Colon (tissue), 2 donors: Measurements from ENCODE around the gene MAP7.
"Not testable (repeated sequence)": the region's sequence is repeated elsewhere in the genome, so short reads cannot be mapped to it uniquely, and the experiment has no call there.

Source experiments
- FAIRE-seq: peaks from 2 replicates; lab custom pipeline; 2012; peaks lifted over from hg19 to GRCh38; lab: Jason Lieb, UNC
- donor health status: control.
- donor health status: control.

The MAP7 gene

GRCh38 chr6:136466777-136467176, 83.4 kb downstream of the MAP7 start:
- FAIRE-seq, result no peak

DNA sequence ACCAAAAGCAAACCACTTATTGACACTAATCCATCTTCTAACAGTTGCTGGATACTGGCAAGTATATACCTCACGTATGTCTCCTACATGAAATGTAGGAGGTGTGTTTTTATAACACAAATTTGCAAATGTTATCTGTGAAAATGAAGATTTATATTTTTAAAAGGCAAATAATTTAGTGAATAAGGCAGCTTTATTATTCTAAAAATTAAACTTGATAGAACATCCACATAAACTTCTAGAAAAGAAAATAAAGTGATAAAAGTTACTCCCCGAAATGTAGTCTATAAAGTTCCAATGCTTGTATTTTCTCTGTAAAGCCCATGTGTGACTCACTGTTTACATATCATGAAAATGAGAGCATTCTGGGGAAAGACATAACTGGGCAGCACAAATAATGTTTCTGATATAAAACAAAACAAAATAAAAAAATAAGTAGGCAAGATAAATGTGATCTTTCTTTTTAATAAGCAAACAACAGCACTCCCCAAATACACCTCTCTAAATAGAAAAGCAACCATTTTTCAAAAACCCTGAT, 84.4 kb downstream of the MAP7 start:
- no peak for FAIRE-seq

GRCh38 chr6:136464874-136465273, 85.3 kb downstream of the MAP7 start:
- no peak for FAIRE-seq

- no peak for FAIRE-seq
Observed at GRCh38 chr6:136464148-136464547, 86.1 kb downstream of the MAP7 start.

- FAIRE-seq, result no peak
Observed at GRCh38 chr6:136463743-136464142, 86.5 kb downstream of the MAP7 start.

DNA sequence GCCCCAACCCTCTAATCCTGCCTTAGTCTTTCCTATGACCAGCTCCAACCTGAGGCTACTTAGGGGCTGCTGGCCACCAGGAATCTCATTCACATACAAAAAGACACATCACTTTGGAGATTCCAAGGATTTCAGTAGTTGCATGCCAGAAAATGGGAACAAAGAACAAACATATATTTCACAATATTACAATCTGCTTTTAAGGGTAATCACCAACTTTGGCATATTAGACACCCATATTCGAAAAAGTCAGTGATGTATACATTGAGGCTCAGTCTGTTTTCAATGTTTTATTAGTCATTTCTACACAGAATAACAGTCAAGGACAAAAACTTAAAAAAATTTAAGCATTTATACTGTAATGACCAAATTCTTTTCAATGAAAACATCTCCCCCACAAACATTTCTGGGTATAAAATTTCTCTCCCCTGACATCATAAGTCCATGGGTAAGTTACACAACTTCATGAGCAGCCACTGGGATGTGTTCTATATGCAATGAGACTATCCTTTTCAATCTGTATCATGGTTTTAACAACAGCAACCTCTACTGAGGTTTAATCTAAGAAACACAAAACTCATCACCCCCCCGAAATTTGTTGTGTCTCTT, 103.5 kb downstream of the MAP7 start:
- no peak for FAIRE-seq

GRCh38 chr6:136446145-136446544, 104.1 kb downstream of the MAP7 start:
- FAIRE-seq, result no peak

DNA sequence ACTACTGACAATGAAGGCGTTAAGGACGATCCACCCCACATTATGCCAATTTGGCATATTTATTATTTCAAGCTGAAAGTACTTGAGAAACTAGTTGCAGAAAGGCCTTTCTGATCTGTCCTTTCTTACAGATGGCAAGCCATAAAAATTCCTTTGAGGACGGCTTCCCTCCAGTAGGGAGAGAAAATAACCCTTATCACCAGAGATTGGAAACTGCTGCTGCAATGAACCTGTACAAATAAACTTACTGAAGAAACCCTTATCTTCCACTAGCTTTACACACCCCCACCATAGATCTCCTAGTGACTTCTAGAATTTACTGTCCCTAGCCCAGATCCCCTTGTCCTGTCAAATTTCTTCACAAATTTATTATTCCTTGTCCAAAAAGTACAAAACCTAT, 105.2 kb downstream of the MAP7 start:
- no peak for FAIRE-seq

GRCh38 chr6:136440203-136440602, 110.0 kb downstream of the MAP7 start:
- no peak for FAIRE-seq

DNA sequence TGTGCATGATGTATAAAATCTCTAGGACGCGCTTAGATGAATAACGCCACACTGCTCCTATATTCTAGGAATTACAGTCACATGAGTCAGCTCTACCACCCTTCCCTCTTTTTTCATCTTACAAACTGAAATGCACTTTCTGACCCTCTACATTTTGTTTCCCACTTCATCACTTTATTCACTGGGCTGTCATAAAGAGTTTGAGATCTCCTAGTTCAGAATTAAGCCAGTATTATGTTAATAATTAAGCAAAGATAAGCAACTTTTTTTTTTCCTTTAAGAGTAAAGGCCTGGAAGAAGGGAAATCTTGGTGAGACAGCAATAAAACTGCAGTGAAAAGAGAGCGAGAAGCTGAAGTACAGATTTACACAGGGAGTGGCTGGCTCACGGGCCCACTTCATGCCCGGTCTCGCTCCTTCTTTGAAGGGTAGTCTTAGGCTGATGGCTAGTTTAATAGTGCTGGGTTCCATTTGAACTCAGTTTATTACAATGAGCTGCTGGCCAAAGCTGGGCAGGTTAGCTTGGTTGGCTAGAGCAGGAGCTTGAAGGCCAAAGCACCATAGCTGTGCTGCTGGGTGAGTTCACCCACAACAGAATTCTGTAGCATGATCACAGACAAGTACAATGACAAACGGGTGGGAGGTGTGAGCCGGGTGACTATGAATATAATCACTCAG, 110.6 kb downstream of the MAP7 start:
- peak; percentile 45 for FAIRE-seq

- no peak for FAIRE-seq
Observed at GRCh38 chr6:136438441-136438840, 111.8 kb downstream of the MAP7 start.

DNA sequence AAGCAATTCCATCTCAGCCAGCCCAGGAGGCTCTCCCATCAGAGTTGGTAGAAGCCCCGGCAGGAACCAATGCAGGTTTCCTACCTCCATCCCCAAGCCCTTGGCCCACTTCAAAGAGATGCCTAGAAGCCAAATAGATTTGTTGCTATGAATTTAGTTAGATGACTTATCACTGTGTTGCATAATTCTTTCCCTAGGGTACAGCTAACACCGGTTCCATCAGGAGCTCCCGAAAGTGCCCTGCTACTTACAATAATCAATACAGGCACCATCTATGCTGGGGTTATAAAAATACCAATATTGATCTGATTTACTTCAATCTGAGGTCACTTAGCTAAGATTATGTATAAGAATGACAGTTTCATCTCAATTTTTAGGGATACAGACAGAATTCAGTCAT, 113.0 kb downstream of the MAP7 start:
- FAIRE-seq, result no peak

- no peak for FAIRE-seq
Observed at GRCh38 chr6:136435101-136435500, 115.1 kb downstream of the MAP7 start.

- FAIRE-seq, result not testable (repeated sequence)
Observed at GRCh38 chr6:136431306-136431705, 118.9 kb downstream of the MAP7 start.

DNA sequence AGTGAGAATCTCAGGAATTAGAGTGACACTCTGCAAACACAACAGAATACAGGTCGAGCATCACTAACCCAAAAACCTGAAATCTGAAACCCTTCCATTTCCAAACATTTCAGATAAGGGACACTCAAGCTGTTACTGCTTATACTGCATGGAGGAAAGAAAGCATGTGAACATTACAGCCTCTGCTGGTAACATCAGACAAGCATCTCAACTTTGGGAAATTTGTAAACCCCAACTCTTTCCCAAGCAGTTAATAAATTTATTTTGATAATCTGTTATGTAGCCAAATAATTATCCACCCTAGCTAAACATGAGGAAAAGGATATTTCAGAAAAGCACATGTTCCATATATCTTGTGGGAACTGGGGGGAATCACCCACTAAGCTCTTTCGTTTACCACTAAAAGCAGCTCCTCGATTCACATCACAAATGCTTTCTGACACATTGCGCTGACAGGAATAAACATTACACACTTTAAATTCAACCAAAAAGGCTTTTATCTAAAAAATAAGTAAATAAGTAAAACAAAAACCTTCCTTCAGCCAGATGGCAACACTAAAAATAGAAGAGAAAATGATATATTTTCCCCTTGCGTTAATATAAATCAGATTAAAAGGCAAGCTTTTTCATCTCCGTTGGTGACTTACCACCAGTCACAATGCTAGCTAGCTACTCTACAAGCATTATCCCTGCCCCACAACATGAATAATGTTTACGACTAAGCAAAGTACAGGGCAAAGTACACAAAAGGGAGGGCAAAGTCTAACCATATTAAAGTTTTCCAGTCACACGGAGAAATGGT, 120.8 kb downstream of the MAP7 start:
- no peak for FAIRE-seq

DNA sequence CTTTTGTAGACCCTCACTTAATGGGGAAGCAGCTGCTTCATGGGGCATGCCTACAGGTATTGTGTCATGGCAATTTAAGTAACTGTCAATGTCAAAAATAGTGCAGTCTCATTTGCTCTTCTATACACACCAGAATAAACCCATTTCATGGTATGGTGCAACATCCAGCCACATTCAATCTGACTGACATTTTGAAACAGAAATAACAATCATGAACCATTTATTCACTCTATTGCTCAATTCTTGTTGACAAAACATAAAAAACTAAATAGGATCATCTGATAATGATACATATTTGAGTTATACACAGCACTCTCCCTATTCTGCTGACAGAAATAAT, 122.9 kb downstream of the MAP7 start:
- no peak for FAIRE-seq

GRCh38 chr6:136426627-136427377, 123.4 kb downstream of the MAP7 start:
- FAIRE-seq, result no peak

GRCh38 chr6:136425793-136426192, 124.4 kb downstream of the MAP7 start:
- FAIRE-seq, result no peak

GRCh38 chr6:136424901-136425300, 125.3 kb downstream of the MAP7 start:
- FAIRE-seq, result no peak

- no peak for FAIRE-seq
Observed at GRCh38 chr6:136424450-136424849, 125.8 kb downstream of the MAP7 start.

GRCh38 chr6:136421537-136422158, 128.6 kb downstream of the MAP7 start:
- FAIRE-seq, result no peak

- no peak for FAIRE-seq
Observed at GRCh38 chr6:136420853-136421252, 129.4 kb downstream of the MAP7 start.
